Left ventricle myocardium inferior (tissue), 1 donor: ENCODE results near the gene TAF1D. TPM values are rescaled to one million over a fixed set of nuclear protein-coding genes. Genes with fewer than 3 reads are reported as not detected.

ENCODE experiments used
- DNase-seq: peaks from one replicate; pipeline ENCODE4 v3.0.0-alpha.2; 2020
- H3K27ac ChIP-seq: fragments of 200-600 bp; replicated peaks from 2 replicates; pipeline ENCODE4 v1.8.0; 2021
- H3K27me3 ChIP-seq: fragments of 200-600 bp; 2 replicates; pipeline ENCODE4 v1.8.0; 2021; ENCODE audit warnings: low read depth
- H3K36me3 ChIP-seq: fragments of 200-600 bp; 2 replicates; pipeline ENCODE4 v1.8.0; 2021
- H3K4me1 ChIP-seq: fragments of 200-600 bp; 2 replicates; pipeline ENCODE4 v1.8.0; 2021
- H3K4me3 ChIP-seq: fragments of 200-600 bp; 2 replicates; pipeline ENCODE4 v1.8.0; 2021; ENCODE audit warnings: mild to moderate bottlenecking, moderate library complexity
- H3K9me3 ChIP-seq: fragments of 200-600 bp; replicated peaks from 2 replicates; pipeline ENCODE4 v1.8.0; 2021
- intact Hi-C: fragments of 100-400 bp; cut with micrococcal nuclease; formaldehyde crosslinking; loops from one replicate; pipeline ENCODE4 v1.11.0; 2022
- total RNA-seq: library from RNA; stranded (reverse); fragmentation: NEBNext Ultra II Directional; extraction: Animal tissue kit (Norgen Biotek cat#: 25700); gene quantifications from one replicate; pipeline ENCODE4 v1.2.1, GENCODE V29; 2021
- TF ChIP-seq, protein P1 (sequence below): fragments of 200-600 bp; IDR thresholded peaks from 2 replicates; pipeline ENCODE4 v1.8.0; 2021; ENCODE audit warnings: antibody characterized with exemption, mild to moderate bottlenecking, borderline replicate concordance
- donor health status: DM: no; HTN: yes; CAD: no; lungs with severe emphysema.

TAF1D gene
- total RNA-seq, 1 donor from 2014 or later, result 32.6 TPM

DNA sequence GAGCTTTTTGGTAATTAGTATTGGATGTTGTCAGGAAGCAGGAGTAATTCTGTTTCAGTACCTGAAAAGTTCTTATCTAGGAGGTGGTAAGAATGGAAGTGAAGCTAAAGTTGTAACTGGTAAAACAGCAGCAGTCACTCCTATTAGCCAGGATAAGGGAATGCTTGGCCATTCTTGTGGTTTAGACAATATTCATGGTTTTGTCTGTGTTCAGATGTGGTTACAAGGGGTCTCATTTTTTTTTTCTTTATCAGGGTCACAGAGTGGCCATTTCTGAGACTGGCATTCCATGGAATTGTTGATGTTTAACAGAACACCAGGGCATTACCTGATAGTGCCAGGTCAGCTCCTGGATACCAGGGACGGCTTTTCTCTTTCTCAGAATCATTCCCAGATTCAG is 23.8 kb downstream of the TAF1D start:
- H3K27ac ChIP-seq, result no peak overlapping the region
- peaks cover 20% of the 10 kb centered on the region for H3K36me3 ChIP-seq
- intact Hi-C loops, result no loop called here

DNA sequence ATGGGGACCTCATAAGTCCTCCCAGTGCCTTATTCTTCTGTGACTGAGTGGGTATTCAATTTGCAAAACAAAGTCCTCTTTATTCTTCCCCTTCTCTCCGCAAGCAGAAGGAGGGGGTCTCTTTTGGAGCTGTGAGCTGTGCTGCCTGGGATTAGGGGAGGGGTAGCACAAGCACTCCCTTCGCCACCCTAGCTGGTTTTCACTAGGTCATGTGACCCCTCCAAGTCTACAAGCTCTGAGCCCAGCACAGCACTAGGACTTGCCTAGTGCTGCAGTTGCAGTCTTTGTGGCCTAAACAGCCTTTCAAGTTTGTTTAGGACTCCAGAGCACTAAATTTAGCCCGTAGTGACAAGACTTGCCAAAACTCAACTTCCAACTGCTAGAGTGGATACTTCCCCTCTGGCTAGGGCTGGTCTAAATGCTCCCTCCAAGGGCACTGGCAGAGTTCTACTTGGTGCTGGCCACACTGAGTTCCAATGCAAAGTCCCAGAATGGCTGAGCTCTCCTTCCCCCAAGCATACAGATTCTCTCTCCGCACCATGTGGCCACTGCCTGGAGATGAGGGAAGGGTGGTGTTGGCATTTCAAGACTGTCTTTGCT is 25.4 kb downstream of the TAF1D start:
- intact Hi-C loops, result no loop called here
- TF ChIP-seq, protein P1, sequence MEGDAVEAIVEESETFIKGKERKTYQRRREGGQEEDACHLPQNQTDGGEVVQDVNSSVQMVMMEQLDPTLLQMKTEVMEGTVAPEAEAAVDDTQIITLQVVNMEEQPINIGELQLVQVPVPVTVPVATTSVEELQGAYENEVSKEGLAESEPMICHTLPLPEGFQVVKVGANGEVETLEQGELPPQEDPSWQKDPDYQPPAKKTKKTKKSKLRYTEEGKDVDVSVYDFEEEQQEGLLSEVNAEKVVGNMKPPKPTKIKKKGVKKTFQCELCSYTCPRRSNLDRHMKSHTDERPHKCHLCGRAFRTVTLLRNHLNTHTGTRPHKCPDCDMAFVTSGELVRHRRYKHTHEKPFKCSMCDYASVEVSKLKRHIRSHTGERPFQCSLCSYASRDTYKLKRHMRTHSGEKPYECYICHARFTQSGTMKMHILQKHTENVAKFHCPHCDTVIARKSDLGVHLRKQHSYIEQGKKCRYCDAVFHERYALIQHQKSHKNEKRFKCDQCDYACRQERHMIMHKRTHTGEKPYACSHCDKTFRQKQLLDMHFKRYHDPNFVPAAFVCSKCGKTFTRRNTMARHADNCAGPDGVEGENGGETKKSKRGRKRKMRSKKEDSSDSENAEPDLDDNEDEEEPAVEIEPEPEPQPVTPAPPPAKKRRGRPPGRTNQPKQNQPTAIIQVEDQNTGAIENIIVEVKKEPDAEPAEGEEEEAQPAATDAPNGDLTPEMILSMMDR, result no peak
- Histone ChIP-seq H3K4me3 (no peak overlapping the region), H3K27me3 (no peaks in the 10 kb centered on the region), H3K36me3 (peaks cover 26% of the 10 kb centered on the region), H3K9me3 (peaks cover 8% of the 10 kb centered on the region), H3K4me1 (peaks cover 21% of the 10 kb centered on the region), H3K27ac (peak overlapping the region; percentile 59)
- no peak for DNase-seq

More for the DNA sequence above, 23.8 kb downstream of the TAF1D start:
- Histone ChIP-seq H3K4me3 (no peak overlapping the region), H3K9me3 (no peaks in the 10 kb centered on the region), H3K4me1 (peaks cover 21% of the 10 kb centered on the region), H3K27me3 (no peaks in the 10 kb centered on the region)
- TF ChIP-seq, protein P1, result no peak
- DNase-seq, result no peak

GRCh38 chr11:93712678-93713077 is 28.6 kb downstream of the TAF1D start:
- intact Hi-C loops, result no loop called here

GRCh38 chr11:93710239-93710638 is 31.1 kb downstream of the TAF1D start:
- intact Hi-C loops, result no loop called here

More at GRCh38 chr11:93712678-93713077, 28.6 kb downstream of the TAF1D start:
- Histone ChIP-seq H3K4me1 (peaks cover 12% of the 10 kb centered on the region), H3K9me3 (peaks cover 31% of the 10 kb centered on the region), H3K36me3 (peaks cover 58% of the 10 kb centered on the region), H3K27ac (no peak overlapping the region), H3K27me3 (no peaks in the 10 kb centered on the region), H3K4me3 (no peak overlapping the region)
- TF ChIP-seq, protein P1, result no peak
- no peak for DNase-seq

DNA sequence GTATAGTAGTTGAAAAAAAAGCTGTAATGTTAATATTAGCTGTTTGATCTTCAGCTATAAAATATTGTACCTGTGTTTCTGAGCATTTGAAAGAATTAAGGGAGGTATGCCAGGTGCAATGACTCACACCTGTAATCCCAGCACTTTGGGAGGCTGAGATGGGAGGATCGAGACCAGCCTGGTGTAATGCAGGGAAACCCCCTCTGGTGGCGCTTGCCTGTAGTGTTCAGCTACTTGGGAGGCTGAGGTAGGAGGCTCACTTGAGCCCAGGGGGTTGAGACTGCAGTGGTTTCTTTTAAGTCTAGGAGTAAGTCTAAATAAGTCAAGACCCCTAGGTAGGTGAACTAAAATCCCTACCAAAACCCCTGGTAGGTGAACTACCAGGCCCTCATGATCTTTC is 37.1 kb downstream of the TAF1D start:
- intact Hi-C loops, result loop anchor here (5.0 kb wide), 1 partner anchor 1722 kb away; no protein-coding TSS in a partner anchor
- Histone ChIP-seq H3K27me3 (no peaks in the 10 kb centered on the region), H3K27ac (no peak overlapping the region), H3K4me3 (no peak overlapping the region), H3K36me3 (peaks cover 66% of the 10 kb centered on the region), H3K4me1 (peaks cover 4% of the 10 kb centered on the region), H3K9me3 (peaks cover 7% of the 10 kb centered on the region)
- TF ChIP-seq, protein P1, result no peak
- DNase-seq, result no peak

More at GRCh38 chr11:93710239-93710638, 31.1 kb downstream of the TAF1D start:
- DNase-seq, result no peak
- Histone ChIP-seq H3K4me3 (no peak overlapping the region), H3K27ac (no peak overlapping the region), H3K9me3 (peaks cover 31% of the 10 kb centered on the region), H3K4me1 (no peaks in the 10 kb centered on the region), H3K27me3 (no peaks in the 10 kb centered on the region), H3K36me3 (peaks cover 69% of the 10 kb centered on the region)
- TF ChIP-seq, protein P1, result no peak
